Panc1 (cell line): ENCODE data around the gene RELT. TPM values are rescaled to one million over a fixed set of nuclear protein-coding genes. Genes with fewer than 3 reads are reported as not detected.

ENCODE experiments used
- ATAC-seq: fragments of 200-7000 bp; cut with Tn5 transposase; 2 replicates; pipeline ENCODE4 v1.9.1; 2020; ENCODE audit warnings: mild to moderate bottlenecking, moderate library complexity
- BruUV-seq: library from RNA; stranded (reverse); fragments of 400-500 nt; replicated peaks from 2 replicates; lab custom pipeline; 2021; lab: Mats Ljungman, UMichigan
- CTCF ChIA-PET: fragments of 300-600 bp; sonication (Branson Sonifier 250); formaldehyde crosslinking; loops from one replicate; lab custom pipeline; 2022; ENCODE audit warnings: antibody characterized with exemption; lab: Charles Lee
- POLR2A ChIA-PET: fragments of 300-600 bp; sonication (Branson Sonifier 250); formaldehyde crosslinking; loops from one replicate; lab custom pipeline; 2022; ENCODE audit warnings: antibody characterized with exemption; lab: Charles Lee
- DNase-seq: peaks from one replicate; pipeline ENCODE4 v3.0.0-alpha.2; 2010; ENCODE audit warnings: low read depth, low spot score
- H3K27ac ChIP-seq: 2 replicates; pipeline ENCODE4 v1.5.1; 2011; ENCODE audit warnings: mild to moderate bottlenecking, low read length, inconsistent platforms
- H3K27me3 ChIP-seq: fragments of 200-500 bp; sonication (Bioruptor generic); 2 replicates; pipeline ENCODE4 v1.6.0; 2014; ENCODE audit warnings: low read length, inconsistent platforms; ENCODE audit not compliant: control insufficient read depth, insufficient read depth
- H3K36me3 ChIP-seq: fragments of 200-500 bp; sonication (Bioruptor generic); 2 replicates; pipeline ENCODE4 v1.5.1; 2014; ENCODE audit warnings: inconsistent platforms, mild to moderate bottlenecking, low read length, moderate library complexity; ENCODE audit not compliant: control insufficient read depth, insufficient read depth
- H3K4me1 ChIP-seq: 2 replicates; pipeline ENCODE4 v1.5.1; 2011; ENCODE audit warnings: inconsistent platforms, mild to moderate bottlenecking, low read length, moderate library complexity; ENCODE audit not compliant: control insufficient read depth, insufficient read depth
- H3K4me3 ChIP-seq, 2 experiments: 2 replicates each; pipeline ENCODE4 v1.5.1; 2011 to 2012; ENCODE audit warnings: low read depth in 2 of 2, low read length in 2 of 2, mild to moderate bottlenecking in 2 of 2, inconsistent platforms in 1 of 2, moderate library complexity in 1 of 2
- H3K9me3 ChIP-seq: fragments of 200-500 bp; sonication (Bioruptor generic); 2 replicates; pipeline ENCODE4 v1.5.1; 2014; ENCODE audit warnings: low read depth, mild to moderate bottlenecking, inconsistent platforms, low read length, moderate library complexity; ENCODE audit not compliant: control insufficient read depth, insufficient read depth
- CTCF ChIP-seq: fragments of 450-650 bp; IDR thresholded peaks from 2 replicates; pipeline ENCODE4 v1.5.1; 2017; ENCODE audit warnings: mild to moderate bottlenecking
- POLR2AphosphoS5 ChIP-seq: IDR thresholded peaks from 2 replicates; pipeline ENCODE4 v1.6.1; 2012; ENCODE audit warnings: mild to moderate bottlenecking, low read depth, low read length, moderate library complexity
- REST ChIP-seq, 2 experiments: IDR thresholded peaks; 2 replicates each; pipeline ENCODE4 v1.6.1; 2011 to 2012; ENCODE audit warnings: low read depth in 2 of 2, control low read depth in 1 of 2, low read length in 1 of 2, mild to moderate bottlenecking in 1 of 2, moderate library complexity in 1 of 2; ENCODE audit not compliant: insufficient read depth in 1 of 2
- SIN3A ChIP-seq: IDR thresholded peaks from 2 replicates; pipeline ENCODE4 v1.6.1; 2012; ENCODE audit warnings: low read depth, mild to moderate bottlenecking, low read length, moderate library complexity, borderline replicate concordance; ENCODE audit not compliant: insufficient read depth
- TCF7L2 ChIP-seq: IDR thresholded peaks from 2 replicates; pipeline ENCODE4 v1.6.1; 2011; ENCODE audit warnings: mild to moderate bottlenecking, low read depth, low read length, inconsistent platforms
- in situ Hi-C: cut with HindIII; loops from 2 replicates; pipeline ENCODE4 v1.10.0; 2016; ENCODE audit warnings: low sequenced_read_pairs, low pct_unique_long_range_greater_than_20kb
- intact Hi-C: fragments of 100-400 bp; cut with micrococcal nuclease; formaldehyde crosslinking; loops from one replicate; pipeline ENCODE4 v1.10.0; 2022; ENCODE audit not compliant: unreplicated experiment
- total RNA-seq: library from RNA; stranded (reverse); gene quantifications from one replicate; pipeline ENCODE4 v1.2.1, GENCODE V29; 2021; ENCODE audit not compliant: unreplicated experiment

RELT gene
- total RNA-seq, 1 experiment from 2014 or later, result 11.3 TPM

GRCh38 chr11:73445980-73446379, 69.8 kb downstream of the RELT start:
- intact Hi-C loops, result no loop called here
- in situ Hi-C loops, result no loop called here
- H3K4me3 ChIP-seq, result no peak overlapping the region
- ChIA-PET POLR2A (interaction anchor here (0.5 to 0.6 kb wide), 2 partner anchors 110 to 442 kb away, joined by 3 to 8 read pairs; no protein-coding TSS in a partner anchor), CTCF (no interaction called here)
- no peak for ATAC-seq
- no TSS peak for BruUV-seq
- H3K27ac ChIP-seq, result no peak overlapping the region
- TF ChIP-seq REST (IDR thresholded peaks at IDR 0.05; ENCODE audit: insufficient read depth in 1 of 2, low read depth in 2 of 2, low read length in 1 of 2) (no peak), SIN3A (no peak), TCF7L2 (no peak), CTCF (no peak), POLR2AphosphoS5 (no peak)
- H3K9me3 ChIP-seq, result no peaks in the 10 kb centered on the region
- H3K36me3 ChIP-seq, result no peaks in the 10 kb centered on the region
- H3K27me3 ChIP-seq, result no peaks in the 10 kb centered on the region
- no peak for DNase-seq
- H3K4me1 ChIP-seq, result no peaks in the 10 kb centered on the region

GRCh38 chr11:73446766-73447165, 70.6 kb downstream of the RELT start:
- Histone ChIP-seq H3K27me3 (no peaks in the 10 kb centered on the region), H3K27ac (no peak overlapping the region), H3K4me3 (no peak overlapping the region), H3K9me3 (no peaks in the 10 kb centered on the region), H3K4me1 (no peaks in the 10 kb centered on the region), H3K36me3 (no peaks in the 10 kb centered on the region)
- intact Hi-C loops (no loop called here), in situ Hi-C loops (no loop called here)
- ChIA-PET CTCF (interaction anchor here (0.7 kb wide), 1 partner anchor 32 kb away, joined by 7 read pairs; no protein-coding TSS in a partner anchor), POLR2A (interaction anchor here (0.5 to 0.6 kb wide), 2 partner anchors 109 to 280 kb away, joined by 3 to 10 read pairs; no protein-coding TSS in a partner anchor)
- DNase-seq, result no peak
- TF ChIP-seq REST (IDR thresholded peaks at IDR 0.05; ENCODE audit: insufficient read depth in 1 of 2, low read depth in 2 of 2, low read length in 1 of 2) (no peak), SIN3A (no peak), POLR2AphosphoS5 (no peak), TCF7L2 (no peak)
- TSS peak; percentile 34 for BruUV-seq
- no peak for ATAC-seq

Other genes with a start within 250 kb of the RELT start
- gene FCHSD2, start 234.1 kb upstream of the RELT start, total RNA-seq, result 31.8 TPM
- 2.4 TPM for gene P2RY2, start 158.1 kb upstream of the RELT start, total RNA-seq
- gene P2RY6, start 104.1 kb upstream of the RELT start, total RNA-seq, result 0.59 TPM
- gene ARHGEF17, start 68.1 kb upstream of the RELT start, total RNA-seq, result 43.2 TPM
- gene FAM168A, start 221.7 kb downstream of the RELT start, total RNA-seq, result 62.8 TPM